ENCODE results near the gene EZH1.

EZH1 gene

GRCh38 chr17:42679492-42680330, 65.1 kb downstream of the EZH1 start:
- Histone ChIP-seq H3K36me3 (ENCODE audit: control insufficient read depth, insufficient read depth, low read length) (no peaks in the 10 kb centered on the region), H3K4me1 (ENCODE audit: control insufficient read depth, insufficient read depth, low read length) (peaks cover 37% of the 10 kb centered on the region), H3K9me3 (ENCODE audit: control insufficient read depth, insufficient read depth, low read length) (no peaks in the 10 kb centered on the region), H3K27me3 (ENCODE audit: control insufficient read depth, insufficient read depth, low read length) (peaks cover 56% of the 10 kb centered on the region), H3K9ac (ENCODE audit: low read depth, low read length) (no peak overlapping the region), H3K4me3 (ENCODE audit: low read depth, low read length) (peak overlapping the region; percentile 50), H3K27ac (ENCODE audit: low read depth, low read length) (peak overlapping the region; percentile 96)

DNA sequence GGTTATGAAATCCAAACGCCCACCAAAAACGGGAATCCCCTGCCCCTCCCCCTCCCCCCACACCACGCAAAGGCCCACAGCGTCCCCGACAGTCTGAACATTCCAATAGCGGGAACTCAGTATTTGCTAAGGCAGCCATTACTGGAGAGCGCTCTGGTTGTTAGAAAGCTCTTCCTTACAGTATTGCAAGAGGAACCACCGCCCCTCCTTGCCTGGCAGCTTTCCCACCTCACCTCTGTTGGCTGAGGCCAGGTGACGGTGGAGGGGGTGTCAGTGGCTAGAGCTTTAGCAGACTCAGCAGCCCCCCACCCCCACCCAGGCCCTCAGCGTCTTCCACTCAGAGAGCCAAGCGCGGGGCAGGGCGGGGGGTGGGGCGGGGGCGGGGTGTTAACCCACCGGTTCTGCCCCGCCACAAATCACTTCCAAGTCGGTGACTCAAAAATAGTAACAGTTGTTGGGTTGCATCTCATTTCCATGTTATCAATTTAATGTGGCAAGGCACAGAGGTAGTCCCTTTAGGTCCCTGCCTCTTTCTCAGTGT, 65.8 kb downstream of the EZH1 start:
- peaks cover 57% of the 10 kb centered on the region for H3K27me3 ChIP-seq (ENCODE audit: control insufficient read depth, insufficient read depth, low read length)
- H3K9ac ChIP-seq (ENCODE audit: low read depth, low read length) = peak overlapping the region; percentile 71; the same call in 1 of the 2 replicates
- H3K27ac ChIP-seq (ENCODE audit: low read depth, low read length) = peak overlapping the region; percentile 96
- H3K36me3 ChIP-seq (ENCODE audit: control insufficient read depth, insufficient read depth, low read length) = no peaks in the 10 kb centered on the region
- H3K4me1 ChIP-seq (ENCODE audit: control insufficient read depth, insufficient read depth, low read length) = peaks cover 42% of the 10 kb centered on the region
- H3K4me3 ChIP-seq (ENCODE audit: low read depth, low read length) = peak overlapping the region; percentile 71
- no peaks in the 10 kb centered on the region for H3K9me3 ChIP-seq (ENCODE audit: control insufficient read depth, insufficient read depth, low read length)

- H3K27ac ChIP-seq (ENCODE audit: low read depth, low read length) = peak overlapping the region; percentile 96
- H3K4me3 ChIP-seq (ENCODE audit: low read depth, low read length) = peak overlapping the region; percentile 71
- H3K9me3 ChIP-seq (ENCODE audit: control insufficient read depth, insufficient read depth, low read length) = no peaks in the 10 kb centered on the region
- H3K27me3 ChIP-seq (ENCODE audit: control insufficient read depth, insufficient read depth, low read length) = peaks cover 55% of the 10 kb centered on the region
- H3K9ac ChIP-seq (ENCODE audit: low read depth, low read length) = peak overlapping the region; percentile 80
- peaks cover 45% of the 10 kb centered on the region for H3K4me1 ChIP-seq (ENCODE audit: control insufficient read depth, insufficient read depth, low read length)
- H3K36me3 ChIP-seq (ENCODE audit: control insufficient read depth, insufficient read depth, low read length) = peaks cover 1% of the 10 kb centered on the region; the same call in 1 of the 2 replicates
These were observed 66.7 kb downstream of the EZH1 start for GRCh38 chr17:42677921-42678781.

GRCh38 chr17:42677012-42677857, 67.6 kb downstream of the EZH1 start:
- no peaks in the 10 kb centered on the region for H3K9me3 ChIP-seq (ENCODE audit: control insufficient read depth, insufficient read depth, low read length)
- peaks cover 52% of the 10 kb centered on the region for H3K4me1 ChIP-seq (ENCODE audit: control insufficient read depth, insufficient read depth, low read length)
- H3K4me3 ChIP-seq (ENCODE audit: low read depth, low read length) = peak overlapping the region; percentile 94
- H3K27ac ChIP-seq (ENCODE audit: low read depth, low read length) = peak overlapping the region; percentile 96
- peaks cover 55% of the 10 kb centered on the region for H3K27me3 ChIP-seq (ENCODE audit: control insufficient read depth, insufficient read depth, low read length)
- peaks cover 3% of the 10 kb centered on the region; the same call in 1 of the 2 replicates for H3K36me3 ChIP-seq (ENCODE audit: control insufficient read depth, insufficient read depth, low read length)
- no peak overlapping the region for H3K9ac ChIP-seq (ENCODE audit: low read depth, low read length)

GRCh38 chr17:42676424-42677011, 68.3 kb downstream of the EZH1 start, which contains the start of gene PLEKHH3:
PLEKHH3 (minus strand) TSS chr17:42676994; CDS start chr17:42676563, 431 bp downstream.
- Histone ChIP-seq H3K27ac (ENCODE audit: low read depth, low read length) (peak within 1 kb of the TSS; percentile 96), H3K27me3 (ENCODE audit: control insufficient read depth, insufficient read depth, low read length) (peaks cover 57% of the 10 kb centered on the region), H3K36me3 (ENCODE audit: control insufficient read depth, insufficient read depth, low read length) (peaks cover 3% of the 10 kb centered on the region; the same call in 1 of the 2 replicates), H3K4me1 (ENCODE audit: control insufficient read depth, insufficient read depth, low read length) (peaks cover 52% of the 10 kb centered on the region), H3K9ac (ENCODE audit: low read depth, low read length) (peak within 1 kb of the TSS; percentile 55; the same call in 1 of the 2 replicates), H3K4me3 (ENCODE audit: low read depth, low read length) (peak within 1 kb of the TSS; percentile 94), H3K9me3 (ENCODE audit: control insufficient read depth, insufficient read depth, low read length) (no peaks in the 10 kb centered on the region)

GRCh38 chr17:42675965-42676423, 68.8 kb downstream of the EZH1 start:
- Histone ChIP-seq H3K27ac (ENCODE audit: low read depth, low read length) (peak overlapping the region; percentile 26), H3K4me3 (ENCODE audit: low read depth, low read length) (peak overlapping the region; percentile 94), H3K9me3 (ENCODE audit: control insufficient read depth, insufficient read depth, low read length) (no peaks in the 10 kb centered on the region), H3K4me1 (ENCODE audit: control insufficient read depth, insufficient read depth, low read length) (peaks cover 52% of the 10 kb centered on the region), H3K9ac (ENCODE audit: low read depth, low read length) (no peak overlapping the region), H3K36me3 (ENCODE audit: control insufficient read depth, insufficient read depth, low read length) (peaks cover 3% of the 10 kb centered on the region; the same call in 1 of the 2 replicates), H3K27me3 (ENCODE audit: control insufficient read depth, insufficient read depth, low read length) (peaks cover 59% of the 10 kb centered on the region)

DNA sequence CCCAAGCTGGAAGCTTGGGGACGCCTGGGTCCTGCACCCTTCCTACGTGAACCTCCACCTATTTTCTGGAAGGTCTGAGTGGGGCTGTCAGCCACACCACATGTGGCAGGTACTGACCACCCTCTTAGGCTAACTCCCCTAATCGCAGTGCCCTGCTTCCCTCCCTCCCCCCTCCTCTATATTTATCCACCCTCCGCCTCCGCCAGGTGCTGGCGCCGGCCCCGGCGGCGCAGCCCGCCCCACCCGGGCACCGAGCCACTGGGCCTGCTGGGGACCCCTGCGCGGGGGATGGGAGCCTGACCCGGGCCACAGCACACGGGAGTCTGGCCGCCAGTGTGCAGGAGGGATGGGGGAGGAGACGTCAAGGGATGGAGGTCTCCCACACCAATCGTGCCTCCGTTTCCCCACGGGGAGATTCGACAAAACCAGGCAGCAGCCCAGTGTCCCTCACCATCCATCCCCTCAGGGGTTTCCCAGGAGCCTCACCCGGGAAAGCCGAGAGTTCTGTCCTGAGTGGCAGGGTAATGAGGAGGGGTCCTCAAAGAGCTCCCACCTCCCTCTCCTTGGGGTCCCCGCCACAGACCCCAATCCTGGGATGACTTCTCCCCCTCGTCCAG, 69.4 kb downstream of the EZH1 start:
- Histone ChIP-seq H3K36me3 (ENCODE audit: control insufficient read depth, insufficient read depth, low read length) (peaks cover 3% of the 10 kb centered on the region; the same call in 1 of the 2 replicates), H3K4me3 (ENCODE audit: low read depth, low read length) (peak overlapping the region; percentile 94), H3K9ac (ENCODE audit: low read depth, low read length) (no peak overlapping the region), H3K27me3 (ENCODE audit: control insufficient read depth, insufficient read depth, low read length) (peaks cover 59% of the 10 kb centered on the region), H3K27ac (ENCODE audit: low read depth, low read length) (no peak overlapping the region), H3K4me1 (ENCODE audit: control insufficient read depth, insufficient read depth, low read length) (peaks cover 55% of the 10 kb centered on the region), H3K9me3 (ENCODE audit: control insufficient read depth, insufficient read depth, low read length) (no peaks in the 10 kb centered on the region)

DNA sequence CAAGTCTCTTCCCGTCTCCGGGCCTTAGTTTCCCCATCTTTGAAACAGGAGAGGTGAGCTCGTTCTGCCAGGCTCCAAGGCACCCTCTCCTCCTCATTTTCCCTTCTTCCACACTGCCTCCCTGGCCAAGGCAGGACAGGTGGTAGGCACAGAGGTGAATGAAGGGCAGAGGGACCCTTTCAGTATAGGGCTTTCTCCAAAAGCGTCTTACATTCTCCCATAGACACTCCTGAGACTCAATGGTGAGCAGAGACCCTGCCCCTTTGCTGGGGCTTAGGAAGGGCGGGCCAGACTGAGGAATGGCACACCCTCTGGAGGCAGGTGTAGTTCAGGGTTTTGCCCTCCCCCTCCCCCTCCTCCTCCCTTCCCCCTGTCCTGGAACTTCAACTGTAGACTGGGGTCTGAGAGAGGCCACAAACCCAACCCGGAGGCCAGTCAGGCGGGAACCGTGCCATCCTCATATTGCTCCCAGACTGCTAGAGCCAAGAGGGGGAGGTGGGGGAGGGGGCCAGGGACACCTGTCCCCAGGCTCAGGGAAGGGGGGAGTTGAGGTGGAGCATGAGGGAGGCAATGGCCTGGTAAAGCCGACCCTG, 70.0 kb downstream of the EZH1 start:
- H3K4me1 ChIP-seq (ENCODE audit: control insufficient read depth, insufficient read depth, low read length) = peaks cover 49% of the 10 kb centered on the region
- H3K4me3 ChIP-seq (ENCODE audit: low read depth, low read length) = peak overlapping the region; percentile 94
- peaks cover 3% of the 10 kb centered on the region; the same call in 1 of the 2 replicates for H3K36me3 ChIP-seq (ENCODE audit: control insufficient read depth, insufficient read depth, low read length)
- H3K9ac ChIP-seq (ENCODE audit: low read depth, low read length) = no peak overlapping the region
- no peak overlapping the region for H3K27ac ChIP-seq (ENCODE audit: low read depth, low read length)
- peaks cover 53% of the 10 kb centered on the region for H3K27me3 ChIP-seq (ENCODE audit: control insufficient read depth, insufficient read depth, low read length)
- H3K9me3 ChIP-seq (ENCODE audit: control insufficient read depth, insufficient read depth, low read length) = no peaks in the 10 kb centered on the region
